GM19455 (cell line): Measurements from ENCODE around the gene DFFB.

Experiments
- ATAC-seq: cut with Tn5 transposase; IDR thresholded peaks from one replicate; pipeline ENCODE4 v1.9.1; 2021; ENCODE audit not compliant: unreplicated experiment

The DFFB gene

DNA sequence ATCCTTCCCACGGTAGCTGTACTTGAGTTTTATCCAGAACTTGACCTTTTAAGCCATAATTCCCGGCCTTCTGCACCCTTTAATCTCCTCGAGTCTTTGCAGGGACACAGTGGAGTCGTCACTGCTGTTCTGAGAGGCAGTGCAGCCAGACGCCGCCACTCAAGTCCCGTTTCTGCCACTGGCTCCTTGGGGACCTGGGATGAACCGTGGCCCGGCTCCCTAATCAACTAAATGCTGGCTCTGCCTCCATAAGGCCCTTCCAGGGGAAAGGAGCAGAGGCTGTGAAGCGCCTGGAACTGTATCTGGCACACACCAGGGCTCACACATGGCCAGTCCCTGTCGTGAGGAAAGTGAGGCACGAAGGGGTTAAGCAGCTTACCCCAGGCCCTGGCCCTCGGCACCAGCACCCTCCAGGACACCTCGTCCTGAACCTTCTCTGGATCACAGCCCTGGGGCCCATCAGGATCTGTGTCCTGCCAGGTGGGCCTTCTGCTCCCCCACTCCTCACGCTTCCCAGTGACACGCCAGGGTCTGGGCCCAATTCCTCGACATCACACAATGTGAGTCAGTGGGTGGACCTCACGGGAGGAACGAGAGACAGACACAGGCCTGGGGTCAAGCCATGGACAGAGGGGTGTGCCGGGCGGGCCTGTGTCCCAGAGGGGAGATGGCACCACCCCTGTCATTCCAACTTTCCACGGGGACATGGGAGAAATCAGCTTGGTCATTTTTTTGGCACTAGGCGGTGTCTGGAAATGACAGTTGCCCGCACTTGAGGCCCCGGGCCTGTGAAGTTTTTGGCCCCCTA lies 66.3 kb downstream of the DFFB start:
- no peak for ATAC-seq

- no peak for ATAC-seq
These were observed 67.0 kb downstream of the DFFB start for GRCh38 chr1:3924186-3924824.

- ATAC-seq, result no peak
These were observed 67.5 kb downstream of the DFFB start for GRCh38 chr1:3924825-3925220.

DNA sequence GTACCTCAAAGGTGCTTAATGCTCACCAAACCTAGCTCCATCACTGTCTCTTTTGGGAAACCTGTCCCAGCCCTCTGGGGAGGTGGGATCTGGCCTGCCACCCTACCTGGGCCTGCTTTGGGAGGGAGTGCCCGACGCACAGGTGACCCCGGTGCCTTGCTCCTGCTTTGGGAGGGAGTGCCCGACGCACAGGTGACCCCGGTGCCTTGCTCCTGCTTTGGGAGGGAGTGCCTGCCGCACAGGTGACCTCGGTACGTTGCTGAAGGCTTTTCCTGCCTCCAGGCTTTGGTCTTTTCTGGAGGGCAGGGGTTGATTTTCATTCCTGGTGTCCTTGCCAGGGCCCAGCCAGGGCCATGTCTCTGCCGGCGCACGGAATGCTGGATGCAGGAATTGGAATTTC lies 68.0 kb downstream of the DFFB start:
- no peak for ATAC-seq

DNA sequence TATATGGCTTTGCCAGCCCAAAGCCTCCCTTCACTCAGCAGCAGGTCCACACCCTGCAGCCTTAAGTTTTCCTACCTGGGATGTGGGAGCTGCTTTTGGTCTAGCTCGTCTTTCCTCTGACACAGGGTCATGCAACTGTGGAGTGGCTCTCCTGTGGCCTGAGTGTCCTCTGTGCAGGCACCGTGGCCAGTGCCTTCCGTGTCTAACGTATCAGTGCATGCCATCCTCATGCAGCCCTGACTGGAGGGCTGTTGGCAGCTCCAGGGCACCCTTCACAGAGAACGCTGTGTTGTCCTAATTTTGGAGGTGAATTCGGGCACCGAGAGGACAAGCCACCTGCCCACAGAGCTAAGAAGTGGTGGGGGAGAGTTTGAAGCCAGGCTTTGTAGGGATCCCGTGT lies 68.5 kb downstream of the DFFB start:
- no peak for ATAC-seq

DNA sequence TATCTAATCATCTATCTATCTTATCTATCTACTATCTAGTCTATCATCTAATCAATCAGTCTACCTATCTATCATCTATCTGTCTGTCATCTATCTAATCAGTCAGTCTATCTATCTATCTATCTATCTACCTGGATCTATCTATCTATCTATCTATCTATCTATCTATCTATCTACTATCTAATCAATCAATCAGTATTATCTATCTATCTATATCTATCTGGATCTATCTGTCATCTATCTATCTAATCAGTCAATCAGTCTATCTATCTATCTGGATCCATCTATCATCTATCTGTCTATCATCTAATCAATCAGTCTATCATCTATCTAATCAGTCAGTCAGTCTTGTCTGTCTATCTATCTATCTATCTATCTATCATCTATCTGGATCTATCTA lies 69.7 kb downstream of the DFFB start:
- ATAC-seq, result no peak

DNA sequence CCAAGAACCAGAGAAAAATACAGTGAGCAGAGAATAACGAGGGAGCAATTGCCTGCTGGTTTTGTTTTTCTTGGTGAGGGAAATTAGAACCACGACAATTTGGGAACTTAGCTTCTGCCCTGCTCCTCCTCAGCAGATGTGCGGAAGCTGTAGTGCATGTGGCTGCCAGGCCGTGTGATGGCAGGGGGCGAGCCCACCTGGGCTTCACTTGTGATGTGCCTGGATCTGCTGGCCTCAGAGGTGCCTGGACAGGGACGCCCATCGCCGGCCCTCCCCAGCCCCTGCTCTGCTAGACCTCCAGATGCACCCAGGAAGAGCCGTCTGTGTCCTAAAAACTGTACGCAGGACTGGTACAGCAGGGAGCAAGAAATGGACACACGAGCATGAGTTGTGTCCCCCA lies 71.3 kb downstream of the DFFB start:
- no peak for ATAC-seq

DNA sequence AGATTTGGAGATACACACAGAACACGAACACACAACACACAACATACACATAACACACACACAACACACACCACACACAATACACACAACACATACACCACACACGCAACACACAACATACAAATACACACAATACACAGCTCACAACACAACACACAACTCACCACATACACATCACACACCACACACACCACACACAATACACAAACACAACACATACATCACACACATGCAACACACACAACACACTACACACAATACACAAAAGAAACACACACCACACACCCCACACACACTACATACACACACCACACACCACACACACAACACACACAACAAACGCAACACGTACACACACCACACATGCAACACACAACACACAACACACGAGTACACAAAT lies 71.8 kb downstream of the DFFB start:
- no peak for ATAC-seq

DNA sequence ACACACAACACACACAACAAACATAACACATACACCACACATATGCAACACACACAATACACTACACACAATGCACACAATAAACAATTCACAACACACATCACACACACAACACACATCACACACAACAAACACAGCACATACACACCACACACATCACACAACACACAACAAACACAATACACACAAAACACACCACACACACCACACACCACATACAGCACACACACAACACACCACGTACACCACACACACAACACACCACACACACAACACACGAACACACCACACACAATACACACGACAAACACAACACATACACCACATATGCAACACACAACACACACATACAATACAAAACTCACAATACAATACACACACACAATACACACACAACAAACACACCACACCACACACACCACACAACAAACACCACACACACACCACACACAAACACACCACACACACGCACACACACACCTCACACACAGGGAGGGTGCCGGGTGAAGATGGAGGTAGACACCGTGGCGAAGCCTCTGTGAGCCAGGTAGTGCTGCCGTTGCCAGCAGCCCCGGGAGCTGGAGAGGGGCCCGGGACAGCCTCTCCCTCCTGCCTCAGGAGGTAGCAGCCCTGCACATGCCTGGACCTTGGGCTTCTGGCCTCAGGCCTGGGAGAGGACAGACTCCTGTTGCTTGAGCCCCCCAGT lies 73.2 kb downstream of the DFFB start:
- ATAC-seq, result no peak

DNA sequence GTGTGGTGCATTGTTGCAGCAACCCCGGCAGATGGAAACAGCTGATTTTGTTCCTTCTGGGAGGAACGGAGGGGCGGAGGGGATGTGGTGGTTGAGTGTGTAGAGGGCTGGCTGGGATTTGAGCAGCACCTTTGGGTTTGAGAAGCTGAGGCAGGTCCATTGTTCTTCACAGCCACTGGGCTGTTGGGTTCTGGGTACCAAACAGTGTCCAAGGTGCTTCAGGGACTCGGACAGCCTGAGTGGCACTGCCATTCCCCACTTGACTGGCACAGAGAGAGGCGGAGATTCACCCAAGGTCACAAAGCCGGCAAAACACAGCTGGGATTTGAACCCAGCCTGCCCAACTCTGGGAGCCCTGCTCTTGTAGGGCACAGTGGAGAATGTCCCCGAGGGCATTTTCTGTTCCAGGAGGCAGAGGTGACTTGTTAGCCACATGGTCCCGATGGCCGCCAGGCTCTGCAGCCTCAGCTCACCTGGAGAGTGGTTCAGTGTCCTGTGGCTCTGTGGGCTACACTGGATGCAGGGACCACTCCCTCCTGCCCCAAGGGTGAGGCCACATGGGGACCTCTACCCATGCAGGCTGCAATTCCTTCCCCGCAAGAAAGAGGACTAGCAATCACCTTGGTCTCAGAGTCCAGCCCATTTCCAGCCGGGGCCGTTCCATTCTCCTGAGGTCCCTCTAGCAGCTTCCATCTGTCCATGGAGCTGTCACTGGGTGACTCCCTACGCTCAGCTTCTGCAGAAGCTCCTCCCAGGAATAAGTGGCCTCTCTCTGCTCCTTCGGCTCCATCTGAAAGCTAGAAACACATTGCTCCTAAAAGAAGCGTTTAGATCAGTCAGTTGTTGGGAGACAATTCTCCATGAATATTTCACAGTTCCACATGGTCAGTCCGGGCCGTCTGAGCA lies 74.0 kb downstream of the DFFB start:
- ATAC-seq, result no peak

DNA sequence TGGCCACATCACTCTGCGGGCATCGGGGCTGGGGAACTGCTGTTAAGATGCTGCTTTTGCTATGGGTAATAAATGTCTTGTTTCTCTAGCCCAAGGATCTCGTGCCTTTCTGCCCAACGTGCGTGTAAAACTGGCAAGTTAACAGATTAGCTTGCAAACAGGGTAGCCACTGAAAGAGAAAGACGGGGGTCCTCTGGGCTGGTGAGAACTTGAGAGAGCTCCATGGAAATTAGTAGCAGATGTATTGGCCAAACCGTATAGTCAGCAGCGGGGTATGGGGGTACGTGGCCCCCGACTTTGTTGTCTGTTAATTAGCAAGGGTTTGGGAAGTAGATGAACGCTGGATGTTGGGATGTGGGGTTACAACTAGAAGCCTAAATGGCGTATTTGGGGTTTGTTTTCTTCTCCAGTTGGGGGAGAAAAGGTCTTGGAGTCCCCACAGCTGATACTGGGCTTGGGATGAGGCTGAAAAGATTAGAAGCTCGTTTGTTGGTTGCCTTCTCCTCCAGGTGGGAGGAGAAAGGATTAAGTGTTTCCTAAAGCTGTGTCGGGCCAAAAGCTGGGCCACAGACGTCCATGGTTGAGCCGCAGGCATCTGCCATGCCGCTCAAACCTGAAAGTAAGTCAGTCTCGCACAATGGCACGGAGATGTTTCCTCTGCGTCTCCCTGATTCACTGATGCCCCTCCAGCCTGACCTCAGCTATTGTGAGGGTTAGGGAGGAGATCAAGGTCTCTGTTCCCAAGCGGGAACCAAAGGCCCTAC lies 75.1 kb downstream of the DFFB start:
- no peak for ATAC-seq
